HG02623 (cell line): ENCODE data around the gene QRICH2.

Experiments used
- ATAC-seq: cut with Tn5 transposase; IDR thresholded peaks from one replicate; pipeline ENCODE4 v1.9.1; 2021; ENCODE audit warnings: moderate library complexity; ENCODE audit not compliant: unreplicated experiment

Gene QRICH2

DNA sequence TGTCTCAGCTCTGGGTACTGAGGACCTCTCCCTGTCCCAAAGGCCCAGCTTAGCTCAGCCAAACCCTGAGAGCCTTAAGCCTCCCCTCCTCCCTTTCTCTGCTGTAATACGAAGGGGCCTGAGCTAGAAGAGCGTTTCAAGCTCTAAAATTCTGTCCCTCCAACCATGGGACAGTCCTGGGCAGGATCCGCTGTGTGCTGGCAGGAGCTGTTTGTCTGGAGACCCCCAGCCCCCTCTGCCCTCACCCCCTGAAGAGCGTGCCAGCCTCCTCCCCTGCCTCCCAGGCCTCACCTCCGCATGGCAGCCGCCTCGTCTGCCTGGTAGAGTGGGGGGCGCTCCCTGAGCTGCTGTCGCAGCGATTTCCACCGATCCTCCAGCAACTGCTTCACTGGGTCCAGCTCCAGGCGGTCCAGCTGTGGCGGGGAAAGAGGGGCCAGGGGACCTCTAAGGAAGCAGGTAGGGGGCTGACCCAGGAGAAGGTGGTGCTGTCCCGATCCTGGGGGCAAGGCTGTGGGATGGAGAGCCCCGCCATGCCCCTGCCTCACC, 28.3 kb downstream of the QRICH2 start:
- ATAC-seq = no peak

DNA sequence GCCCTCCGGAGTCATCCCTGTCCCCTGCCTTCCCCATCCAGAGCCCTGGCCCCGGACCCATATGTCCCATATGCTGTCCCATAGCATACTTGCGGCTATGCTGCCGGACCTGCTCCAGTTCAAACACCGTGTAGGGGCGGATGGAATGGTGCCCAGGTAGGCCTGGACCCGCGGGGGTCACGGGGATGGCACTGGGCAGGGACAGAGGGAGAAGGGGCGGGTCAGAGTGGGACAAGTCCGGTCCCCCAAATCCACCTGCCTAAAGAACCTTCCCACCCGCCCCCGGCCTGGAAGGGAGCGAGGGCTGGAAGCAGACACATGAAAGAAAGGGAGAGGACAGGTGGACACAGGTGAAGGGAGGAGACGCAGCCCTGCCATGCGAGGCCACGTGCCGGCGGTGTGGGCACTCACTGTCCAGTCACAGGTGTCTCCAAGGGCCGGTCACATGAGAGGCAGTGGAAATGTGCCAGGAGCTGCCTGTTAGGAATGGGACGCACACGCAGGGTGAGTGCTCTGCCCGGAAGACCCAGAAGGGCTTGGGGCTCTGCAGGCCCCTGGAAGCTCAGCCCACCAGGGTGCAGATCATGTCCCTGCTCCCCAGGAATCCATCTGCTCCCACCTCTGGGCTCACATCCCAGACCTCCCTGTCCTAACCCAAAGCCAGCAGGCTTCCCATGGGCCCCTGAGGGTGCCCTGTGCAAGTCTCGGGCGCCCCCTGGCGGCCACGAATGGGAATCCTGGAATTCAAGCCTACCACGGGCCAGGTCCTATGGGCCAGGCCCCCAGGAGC, 28.9 kb downstream of the QRICH2 start:
- no peak for ATAC-seq

DNA sequence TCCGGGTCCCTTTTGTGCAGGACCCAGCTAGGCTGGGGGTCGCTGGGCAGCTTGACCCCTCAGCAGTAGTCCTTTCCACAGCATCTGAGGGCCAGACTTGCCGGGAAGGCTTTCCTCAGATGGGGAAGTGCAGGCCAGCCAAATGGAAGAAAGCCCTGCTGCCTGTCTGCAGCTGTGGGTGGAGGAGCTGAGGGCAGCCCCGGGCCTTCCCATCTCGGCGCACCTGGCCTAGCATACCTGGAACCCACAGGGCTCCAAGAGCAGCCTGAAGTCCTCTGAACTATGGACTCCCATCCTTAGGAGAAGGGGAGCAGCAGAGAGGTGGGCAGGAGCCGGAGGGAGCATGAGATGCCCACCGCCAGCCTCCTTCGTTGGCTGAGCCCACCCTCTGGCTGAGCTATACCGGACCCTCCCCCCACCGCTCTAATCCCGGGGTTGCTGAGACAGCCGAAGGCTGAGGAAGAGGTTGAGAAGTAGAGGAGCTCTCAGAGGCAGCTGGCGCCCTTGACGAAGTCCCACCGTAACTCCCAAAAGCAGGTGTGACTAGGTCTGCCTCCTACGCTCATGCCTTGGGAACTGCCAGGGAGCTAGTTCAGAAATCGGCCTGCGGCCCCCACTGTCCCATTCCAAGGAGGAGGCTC, 29.7 kb downstream of the QRICH2 start:
- ATAC-seq = no peak

DNA sequence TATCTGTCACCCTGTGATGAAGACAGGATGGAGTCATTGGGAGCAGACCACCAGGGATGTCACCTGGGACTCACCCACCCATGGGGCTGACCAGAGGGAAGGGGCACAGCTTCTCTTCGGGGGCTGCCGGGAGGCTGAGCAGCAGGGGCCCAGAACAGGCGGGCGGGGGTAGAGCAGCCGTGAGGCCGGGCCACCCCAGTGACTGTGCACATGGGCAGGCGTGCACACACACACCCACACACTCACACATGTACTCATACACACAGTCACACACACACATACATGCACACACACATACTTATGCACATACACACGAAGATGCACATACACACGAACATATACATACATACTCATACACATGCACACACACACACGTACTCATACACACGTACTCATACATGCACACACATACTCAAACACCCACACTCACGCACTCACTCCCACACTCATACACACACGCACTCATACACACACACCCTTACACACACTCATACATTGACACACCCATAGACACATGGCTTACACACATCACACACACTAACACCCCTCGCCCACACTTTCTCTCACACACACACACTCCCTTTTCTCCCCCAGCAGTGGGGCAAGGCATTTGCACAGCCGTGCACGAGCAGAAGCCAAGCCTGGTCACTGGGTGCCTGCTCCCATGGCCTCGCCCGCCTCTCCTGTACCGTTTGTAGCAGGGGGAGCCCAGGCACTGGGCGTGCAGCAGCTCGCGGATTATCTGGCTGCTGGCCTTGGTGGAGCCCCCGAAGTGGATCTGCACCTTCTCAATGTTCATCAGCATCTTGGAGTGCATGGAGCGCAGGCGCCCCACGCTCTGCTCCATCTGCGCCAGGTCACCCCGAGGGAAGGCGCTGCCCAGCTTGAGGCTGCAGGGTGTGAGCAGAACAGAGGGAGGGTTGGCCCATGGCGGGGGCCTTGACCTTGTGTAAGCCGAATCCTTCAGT, 30.5 kb downstream of the QRICH2 start:
- no peak for ATAC-seq

DNA sequence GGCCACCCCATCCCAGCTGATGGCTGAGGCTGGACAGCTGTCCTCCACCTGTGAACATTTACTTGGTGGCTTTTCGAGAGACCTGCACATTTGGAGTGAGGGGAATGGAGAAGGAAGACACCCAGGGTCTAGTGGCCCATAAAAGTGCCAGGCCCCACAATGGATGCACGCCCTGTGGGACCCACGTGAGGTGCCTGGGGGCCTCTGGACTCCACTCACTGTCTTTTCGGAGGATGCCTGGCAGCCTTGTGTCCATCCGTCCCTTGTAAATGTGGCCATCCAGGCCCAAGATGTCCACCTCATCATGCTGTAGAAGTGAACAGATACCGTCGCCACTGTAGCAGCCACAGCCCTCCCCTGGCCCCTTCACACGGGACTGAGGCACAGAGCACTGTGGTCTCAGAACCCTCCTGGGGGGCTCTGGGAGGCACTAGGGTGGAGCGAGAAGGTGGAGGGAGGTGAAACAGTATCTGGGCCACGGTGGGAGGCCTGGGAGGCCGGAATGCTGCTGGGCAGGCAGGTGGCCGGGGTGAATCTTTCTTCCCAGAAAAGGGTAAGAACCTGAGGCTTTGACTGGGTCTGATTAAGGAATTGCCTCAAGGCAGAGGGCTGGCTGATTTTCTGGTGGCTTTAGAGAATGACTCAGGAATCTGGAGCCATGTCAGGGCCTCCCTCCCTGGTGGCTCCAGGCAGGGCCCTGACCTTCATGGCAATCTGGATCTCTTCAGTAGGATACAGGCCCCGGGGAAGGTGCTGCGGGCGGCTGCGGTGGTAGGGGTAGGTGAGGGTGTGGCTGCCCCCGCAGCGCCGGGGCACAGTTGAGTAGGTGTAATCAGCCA, 31.4 kb downstream of the QRICH2 start:
- no peak for ATAC-seq

DNA sequence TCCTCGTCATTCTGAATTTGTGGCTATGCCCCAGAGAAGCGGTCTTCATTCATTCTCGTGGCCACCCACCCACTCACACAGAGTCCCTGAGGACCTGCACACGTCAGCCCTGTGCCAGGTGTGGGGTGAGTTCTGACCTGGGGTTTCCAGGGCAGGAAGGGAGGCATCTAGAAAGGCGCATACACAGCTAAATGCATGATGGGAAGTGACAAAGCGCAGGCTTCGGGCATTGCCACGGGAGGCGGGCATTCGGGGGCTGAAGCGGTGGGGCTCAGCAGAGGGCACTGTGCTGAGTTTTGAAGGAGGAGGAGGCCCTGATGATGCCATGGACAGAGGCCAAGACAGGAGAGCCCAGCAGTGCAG, 32.0 kb downstream of the QRICH2 start:
- ATAC-seq = no peak

DNA sequence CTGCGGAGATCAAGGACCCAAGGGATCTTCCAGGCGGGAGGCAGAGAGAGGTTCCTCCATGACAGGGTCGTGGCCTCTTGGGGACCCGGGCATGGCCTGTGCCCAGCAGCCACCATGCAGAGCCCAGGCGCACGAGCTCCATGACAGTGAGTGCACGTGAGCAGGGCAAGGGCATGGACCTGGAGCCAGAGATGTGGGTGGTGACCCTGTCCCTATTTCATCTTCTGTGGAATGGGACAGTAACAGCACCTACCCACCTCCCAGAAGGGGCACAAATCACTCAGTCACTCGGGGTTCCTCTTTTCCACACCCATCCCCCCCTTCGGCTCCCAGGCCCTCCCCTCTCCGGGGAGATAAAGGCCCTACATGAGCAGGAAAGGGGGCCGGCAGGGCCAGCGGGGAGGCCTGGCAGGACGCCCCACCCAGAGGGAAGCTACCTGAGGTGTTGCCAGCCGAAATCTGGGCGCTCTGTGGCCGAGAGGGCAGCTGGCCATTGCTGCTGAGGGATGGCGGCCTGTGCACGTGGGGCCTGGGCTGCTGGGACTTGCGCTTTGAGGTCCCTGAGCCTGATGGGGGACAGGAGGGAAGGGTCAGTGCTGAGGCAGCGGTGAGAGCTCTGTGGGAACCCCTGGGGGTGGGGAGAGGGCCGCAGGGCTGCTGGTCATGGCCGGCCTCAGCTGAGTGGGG, 32.6 kb downstream of the QRICH2 start:
- no peak for ATAC-seq

DNA sequence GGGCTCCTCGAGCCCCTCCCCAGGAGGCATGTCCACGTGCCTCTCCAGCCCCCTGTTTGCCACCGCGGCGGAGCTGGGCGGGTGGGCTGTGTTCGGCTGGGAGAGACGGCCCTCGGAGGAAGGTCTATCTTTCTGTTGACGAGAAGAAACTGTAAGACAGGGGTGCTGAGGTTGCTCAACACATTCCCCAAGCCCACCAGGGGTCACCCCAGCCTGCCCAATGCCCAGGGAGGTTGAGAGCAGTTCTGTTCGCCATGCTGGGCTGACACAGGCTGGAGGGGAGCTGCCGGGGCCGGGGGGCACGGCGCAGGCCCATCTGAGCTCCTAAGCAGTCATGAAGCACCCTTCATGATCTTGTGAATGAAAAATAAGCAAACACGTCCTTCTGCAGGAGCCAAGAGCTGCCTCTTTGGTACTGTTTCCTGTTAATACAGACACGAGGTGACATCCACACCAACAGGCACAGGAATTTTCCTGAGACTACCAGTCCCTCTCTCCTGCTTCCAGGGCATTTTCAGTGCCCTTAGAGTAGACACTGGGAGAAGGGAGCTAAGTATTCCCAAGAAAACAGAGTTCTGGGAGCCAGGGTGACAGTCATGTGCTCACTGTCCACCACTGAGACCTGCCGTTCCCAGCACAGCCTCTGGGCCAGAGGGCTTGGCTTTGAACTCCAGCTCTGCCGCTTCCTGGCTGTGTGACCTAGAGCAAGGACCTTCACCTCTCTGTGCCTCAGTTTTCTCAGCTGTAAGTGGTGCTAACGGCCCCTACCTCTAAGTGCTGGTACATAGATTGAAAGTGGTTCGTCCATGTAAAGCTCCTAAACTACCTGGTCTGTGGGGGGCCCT, 33.7 kb downstream of the QRICH2 start:
- no peak for ATAC-seq

DNA sequence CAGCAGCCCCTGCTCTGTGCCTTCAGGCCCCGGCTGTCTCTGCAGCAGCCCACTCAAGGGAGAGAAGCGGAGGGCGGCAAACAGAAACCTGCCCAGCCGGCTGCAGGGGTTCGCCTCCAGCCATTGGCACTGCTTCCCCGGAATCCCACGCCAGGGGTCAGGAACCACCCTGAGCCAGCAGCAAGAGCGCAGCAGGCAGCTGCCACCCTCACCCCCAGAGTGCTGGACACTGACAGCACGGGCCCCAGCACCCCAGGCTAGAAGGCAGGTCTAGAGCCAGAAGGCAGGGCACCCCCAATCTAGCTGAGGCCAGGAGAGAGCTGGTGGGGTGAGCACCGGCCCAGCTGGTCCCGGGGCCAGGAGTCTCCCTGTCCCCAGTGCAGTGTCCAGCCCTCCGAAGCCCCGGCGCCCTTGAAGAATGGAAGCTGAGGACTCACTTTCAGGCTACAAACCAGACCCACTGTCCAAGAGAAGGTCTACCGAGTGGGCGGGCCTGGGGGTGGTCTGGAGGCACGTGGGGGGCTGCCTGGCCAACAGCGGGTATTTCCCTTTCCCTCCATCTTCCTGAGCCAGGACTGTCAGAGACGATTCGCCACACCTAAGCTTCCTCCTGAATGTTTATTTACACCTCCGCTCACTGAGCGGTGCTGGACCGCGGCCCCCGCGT, 34.5 kb downstream of the QRICH2 start:
- ATAC-seq = no peak

DNA sequence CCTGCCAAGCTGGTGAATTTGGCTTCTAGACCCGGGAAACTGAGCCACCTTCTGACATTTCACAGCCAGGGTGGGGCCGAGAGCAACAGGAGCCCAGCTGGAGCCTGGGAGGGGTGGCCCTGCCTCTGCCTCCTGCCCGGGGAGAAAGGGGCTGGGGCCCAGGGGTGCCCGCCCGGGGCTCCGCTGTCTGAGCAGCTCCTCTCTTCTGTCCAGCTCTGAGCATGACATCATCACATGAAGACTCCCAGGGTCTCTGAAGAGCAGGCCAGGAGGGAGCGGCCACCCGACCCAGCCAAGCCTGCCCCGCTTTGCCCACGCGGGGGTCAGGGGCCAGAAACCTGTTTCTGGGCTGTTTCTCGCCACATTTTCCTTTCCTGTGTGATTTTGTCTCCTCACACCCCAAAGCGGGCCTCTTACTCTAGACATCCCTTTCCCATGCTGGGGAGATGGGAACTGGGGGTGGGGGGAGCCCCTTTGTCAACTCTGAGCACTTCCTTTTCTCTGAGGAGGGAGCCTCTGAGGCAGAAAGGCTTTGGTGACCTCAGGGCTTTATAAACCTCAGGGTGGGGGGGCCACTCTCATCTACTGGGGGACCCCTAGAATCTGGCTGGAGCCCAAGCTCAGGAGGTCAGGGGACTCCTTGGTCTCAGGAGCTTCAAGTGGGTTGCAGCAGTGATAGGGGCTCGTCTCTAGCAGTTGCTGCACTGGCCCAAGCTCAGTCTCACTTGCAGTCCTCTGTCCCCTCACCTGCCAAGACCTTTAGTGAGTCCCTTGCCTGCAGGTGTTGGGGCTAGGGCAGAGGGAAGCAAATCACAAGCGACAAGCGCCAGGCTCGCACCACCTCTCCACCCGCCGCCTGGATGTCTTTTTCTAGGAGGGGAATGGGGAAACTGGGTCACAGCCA, 35.3 kb downstream of the QRICH2 start:
- ATAC-seq = peak; percentile 19

DNA sequence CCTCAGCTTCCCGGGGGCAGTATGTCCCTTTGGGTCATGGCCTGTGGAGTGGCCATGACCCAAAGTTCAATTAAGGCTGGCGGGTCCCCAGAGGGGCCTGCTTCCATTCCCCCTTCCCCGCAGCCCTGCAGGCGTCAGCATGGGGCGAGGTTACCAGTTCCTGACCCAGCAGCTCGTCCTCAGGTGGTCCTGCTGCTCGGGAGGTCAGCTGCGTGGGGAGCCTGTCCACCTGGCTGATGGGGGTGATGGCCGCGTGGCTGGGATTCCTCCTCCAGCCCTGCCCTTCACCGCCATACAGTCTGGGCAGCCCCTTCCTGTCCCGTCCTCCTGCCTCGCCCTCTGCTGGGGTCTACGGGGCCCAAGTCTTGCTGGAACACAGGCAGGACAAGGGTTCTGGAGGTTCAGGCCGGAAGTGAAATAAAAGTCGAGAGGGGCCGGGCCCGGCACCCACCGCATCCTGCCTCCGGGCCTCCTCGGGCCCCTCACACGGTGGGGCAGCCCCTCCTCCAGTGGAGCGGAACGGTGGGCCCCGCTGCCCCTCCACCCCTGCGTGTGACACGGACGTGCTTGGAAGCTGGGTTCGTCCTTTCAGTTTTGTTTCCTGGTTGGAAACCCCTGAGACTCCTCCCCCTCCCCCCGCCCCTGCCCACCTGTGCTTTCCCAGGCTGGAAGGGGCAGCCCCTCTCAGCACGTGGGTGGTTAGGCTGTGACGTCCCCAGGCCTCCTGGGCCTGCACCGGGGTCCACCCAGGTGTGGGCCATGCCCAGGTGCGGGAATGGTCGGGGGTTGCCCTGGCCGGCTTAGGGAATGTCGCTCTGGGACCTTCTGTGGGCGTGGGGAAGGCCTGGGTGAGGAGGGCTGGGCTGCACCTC, 36.2 kb downstream of the QRICH2 start:
- ATAC-seq = peak; percentile 42

DNA sequence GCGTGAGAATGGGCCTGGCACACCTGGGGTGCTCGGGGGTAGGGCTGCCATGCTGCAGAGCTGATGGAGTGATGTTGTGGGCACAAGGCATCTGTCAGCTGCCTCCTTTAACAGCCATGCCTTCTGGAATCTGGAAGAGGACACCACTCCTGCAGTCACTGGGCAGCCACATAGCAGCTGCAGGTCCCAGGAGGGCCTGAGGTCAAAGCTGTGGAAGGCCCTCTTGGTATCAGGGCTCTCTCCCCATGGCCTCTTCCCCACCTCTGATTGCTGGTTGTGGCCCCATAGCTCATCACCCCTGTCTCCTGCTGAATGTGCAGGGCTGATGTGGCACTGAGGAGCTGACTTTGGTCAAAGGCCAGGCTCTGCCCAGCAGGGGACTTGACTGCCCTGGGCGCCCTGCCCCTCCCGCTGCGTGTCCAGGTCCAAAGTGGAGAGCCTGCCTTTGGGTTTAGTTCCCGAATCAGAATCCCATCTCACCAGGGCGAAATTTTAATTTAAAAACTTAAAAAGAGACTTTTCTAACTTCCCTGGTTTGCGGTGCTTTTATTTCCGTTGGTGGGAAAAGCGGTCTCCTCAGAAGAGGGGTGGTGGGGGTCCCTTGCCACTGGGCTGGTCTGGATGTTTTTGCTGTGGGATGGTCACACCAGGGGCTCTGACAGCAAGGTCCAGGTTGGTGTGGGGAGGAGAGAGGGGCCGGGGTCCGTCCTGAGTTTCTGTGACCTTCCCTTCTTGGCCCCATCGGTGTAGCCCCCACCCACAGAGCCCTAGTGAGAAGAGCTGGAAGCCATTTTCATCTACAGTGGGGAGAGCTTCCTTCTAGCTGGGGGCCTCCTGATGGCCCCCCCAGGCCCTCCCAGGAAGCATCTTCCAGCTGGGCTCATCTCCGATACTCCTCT, 37.1 kb downstream of the QRICH2 start:
- no peak for ATAC-seq

DNA sequence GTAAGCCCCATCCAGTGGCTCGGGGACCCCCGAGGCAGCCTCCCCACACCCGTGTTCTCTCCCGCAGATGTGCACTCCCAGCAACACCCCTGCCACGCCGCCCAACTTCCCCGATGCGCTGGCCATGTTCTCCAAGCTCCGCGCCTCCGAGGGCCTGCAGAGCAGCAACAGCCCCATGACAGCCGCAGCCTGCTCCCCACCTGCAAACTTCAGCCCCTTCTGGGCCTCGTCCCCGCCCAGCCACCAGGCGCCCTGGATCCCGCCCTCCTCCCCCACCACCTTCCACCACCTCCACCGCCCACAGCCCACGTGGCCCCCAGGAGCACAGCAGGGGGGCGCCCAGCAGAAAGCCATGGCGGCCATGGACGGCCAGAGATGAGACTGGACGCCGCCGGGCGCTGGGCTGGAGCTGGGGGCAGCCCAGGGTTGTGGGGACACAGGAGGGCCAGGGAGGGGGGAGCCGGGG, 37.9 kb downstream of the QRICH2 start:
- ATAC-seq = no peak

DNA sequence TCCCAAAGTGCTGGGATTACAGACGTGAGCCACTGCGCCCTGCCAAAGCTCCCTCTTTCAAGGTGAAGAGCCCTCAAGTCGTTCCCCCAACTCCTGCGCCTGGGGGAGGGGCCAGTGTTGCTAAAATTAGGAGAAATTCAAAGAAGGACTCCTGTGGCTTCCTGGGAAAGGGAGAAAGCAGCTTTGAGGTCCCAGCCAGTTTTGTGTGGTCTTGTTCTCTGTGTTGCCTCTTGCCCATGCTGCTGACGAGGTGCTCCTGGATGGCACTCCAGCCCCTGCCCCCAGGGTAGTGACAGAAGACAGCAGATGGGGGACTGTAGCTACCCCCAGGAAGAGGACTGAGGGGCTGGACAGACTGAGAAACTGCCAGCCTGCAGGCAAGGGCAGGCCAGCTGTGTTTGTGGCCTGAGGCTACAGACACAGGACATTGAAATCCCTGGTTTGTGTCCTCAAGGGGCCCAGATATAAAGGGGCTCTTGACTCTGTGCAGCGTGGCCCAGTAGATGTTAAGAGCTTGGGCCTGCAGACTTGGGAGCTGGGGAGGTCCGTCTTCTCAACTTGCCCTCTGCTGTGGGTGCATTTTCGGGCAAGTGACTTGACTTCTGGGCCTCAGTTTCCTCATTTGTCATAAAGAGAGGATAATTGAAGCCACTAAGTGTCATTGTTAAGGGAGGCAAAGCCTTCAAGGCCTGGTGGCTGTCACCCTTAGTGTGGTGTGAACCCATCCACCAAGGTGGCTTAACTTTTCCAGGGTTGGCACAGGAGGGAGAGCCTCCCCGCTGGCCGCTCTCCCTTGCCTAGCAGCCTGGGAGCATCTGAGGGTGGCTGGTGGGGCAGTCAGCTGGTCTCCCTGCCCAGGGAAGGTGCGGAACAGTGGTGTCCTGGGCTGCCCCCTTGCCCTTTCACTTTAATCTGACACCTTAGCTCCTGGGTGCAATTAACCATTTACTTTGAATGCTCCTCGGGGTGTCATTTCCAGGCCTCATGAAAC, 38.8 kb downstream of the QRICH2 start:
- no peak for ATAC-seq
